SK-N-MC (cell line): ENCODE results near the gene SPECC1.

Experiments used
- EZH2 ChIP-seq: fragments of 200-600 bp; sonication (generic); IDR thresholded peaks from one replicate; pipeline ENCODE4 v1.6.1; 2017; ENCODE audit warnings: antibody characterized with exemption
- FOXP2 ChIP-seq: optimal IDR thresholded peaks from 2 replicates; pipeline ENCODE3; 2011; ENCODE audit warnings: mild to moderate bottlenecking, moderate library complexity; ENCODE audit not compliant: insufficient read depth; ENCODE audit errors: extremely low read length, control extremely low read depth
- POLR2AphosphoS5 ChIP-seq: IDR thresholded peaks from 2 replicates; pipeline ENCODE4 v1.6.1; 2012; ENCODE audit warnings: mild to moderate bottlenecking, low read depth, low read length, borderline replicate concordance

DNA sequence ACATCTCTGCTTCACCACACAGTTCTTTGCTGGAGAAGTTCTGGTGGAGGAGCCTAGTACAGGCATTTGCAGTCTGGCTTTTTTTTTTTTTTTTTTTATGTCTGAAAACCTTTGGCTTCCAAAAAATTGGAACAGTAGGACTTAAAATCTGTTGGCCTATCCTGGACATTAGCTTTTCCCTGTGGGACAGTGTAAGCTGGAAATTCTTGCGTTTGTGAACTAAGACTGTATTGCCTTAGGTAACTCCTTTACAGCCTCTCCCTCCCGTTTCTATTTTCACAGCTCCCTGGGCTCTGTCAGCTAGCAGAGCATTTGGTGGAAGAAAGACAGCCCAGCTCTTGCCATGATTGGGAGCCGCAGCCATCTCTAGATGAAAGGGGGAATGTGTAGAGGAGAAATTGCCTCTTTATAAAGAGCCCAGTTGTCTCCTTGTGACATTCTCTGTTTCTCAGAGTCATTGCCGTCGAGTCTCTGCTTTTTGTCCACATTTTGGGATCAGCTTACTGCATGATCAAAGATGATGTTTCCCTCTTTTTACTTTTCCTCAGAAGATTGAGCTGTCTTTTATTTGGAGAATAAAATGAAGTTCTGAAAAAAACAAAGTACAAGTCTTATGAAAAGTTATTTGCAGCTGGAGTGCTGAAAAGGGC lies 227.5 kb downstream of the SPECC1 start:
- TF ChIP-seq EZH2 (no peak), POLR2AphosphoS5 (no peak), FOXP2 (no peak)
